GOT3 (cell line): ENCODE data around the gene ZFYVE28.
"Not testable (repeated sequence)": the region's sequence is repeated elsewhere in the genome, so short reads cannot be mapped to it uniquely, and the experiment has no call there.

Source experiments
- DNase-seq: peaks from one replicate; lab custom pipeline; 2025; ENCODE audit warnings: mixed read lengths; lab: John Stamatoyannopoulos, UW

The ZFYVE28 gene

GRCh38 chr4:2247128-2248043 lies 171.1 kb downstream of the ZFYVE28 start:
- no peak for DNase-seq

GRCh38 chr4:2246384-2247127 lies 171.9 kb downstream of the ZFYVE28 start:
- DNase-seq: no peak

GRCh38 chr4:2245787-2246275 lies 172.6 kb downstream of the ZFYVE28 start:
- DNase-seq: no peak

DNA sequence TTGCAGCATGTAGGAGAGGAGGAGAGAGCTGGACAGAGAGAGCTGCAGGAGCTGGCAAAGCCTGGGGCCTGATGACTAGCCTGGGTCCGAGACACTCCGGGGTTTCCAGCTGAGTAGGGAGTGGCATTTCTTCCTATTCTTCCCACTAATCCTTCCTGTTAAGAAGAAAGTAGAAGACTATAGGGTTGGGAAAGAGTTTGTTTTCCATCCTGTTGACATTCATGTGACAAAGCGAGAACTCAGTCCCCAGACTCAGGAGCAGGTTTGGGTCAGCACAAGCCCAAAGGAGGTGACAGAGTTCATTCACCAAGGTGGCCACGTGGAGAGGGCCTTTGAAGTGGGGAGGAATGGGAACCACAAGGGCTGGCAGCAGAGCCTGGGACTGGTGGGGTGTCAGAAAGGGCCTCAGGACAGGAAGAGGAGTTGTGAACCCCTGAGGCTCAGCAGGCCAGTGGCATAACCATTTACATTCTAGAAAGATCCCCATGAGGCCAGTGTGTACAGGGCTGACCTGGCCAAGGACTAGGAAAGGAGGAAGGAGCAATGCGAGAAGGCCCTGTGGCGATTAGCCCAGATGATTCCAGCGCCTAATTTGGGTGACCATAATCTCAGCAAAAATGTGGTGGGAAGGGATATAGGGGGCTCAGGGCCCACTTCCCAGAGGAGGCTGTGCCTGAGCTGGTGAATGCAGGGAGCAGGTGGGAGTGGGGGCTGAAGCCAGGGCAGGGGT lies 173.2 kb downstream of the ZFYVE28 start:
- DNase-seq: no peak

DNA sequence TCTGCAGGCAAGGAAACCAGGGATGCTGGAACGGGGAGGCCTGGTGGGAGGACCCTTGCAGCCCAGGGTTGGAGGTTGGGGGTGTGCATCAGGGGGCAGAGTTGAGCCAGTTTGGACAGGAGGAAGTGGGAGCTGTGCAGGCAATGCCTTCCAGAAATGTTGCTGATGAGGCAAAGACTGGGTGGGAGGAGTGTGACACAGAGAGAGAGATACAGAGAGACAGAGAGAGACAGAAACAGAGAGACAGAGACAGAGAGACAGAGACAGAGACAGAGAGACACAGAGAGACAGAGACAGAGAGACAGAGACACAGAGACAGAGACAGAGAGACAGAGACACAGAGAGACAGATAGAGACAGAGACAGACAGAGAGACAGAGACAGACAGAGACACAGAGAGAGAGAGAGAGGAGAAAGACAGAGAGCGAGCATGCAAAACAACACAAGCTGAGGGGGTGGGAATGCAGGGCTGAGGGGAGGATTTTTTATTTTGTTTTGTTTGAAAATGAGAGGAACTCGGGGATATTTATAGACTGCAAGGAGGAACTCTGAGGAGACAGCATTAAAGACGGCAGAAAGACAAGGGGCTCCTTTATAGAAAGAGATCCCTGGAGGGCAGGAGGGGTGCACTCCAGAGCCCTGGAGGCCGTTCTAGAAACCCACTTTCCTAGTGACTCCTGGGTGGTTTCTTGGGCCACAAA lies 174.6 kb downstream of the ZFYVE28 start:
- no peak for DNase-seq

GRCh38 chr4:2241410-2242353 lies 176.8 kb downstream of the ZFYVE28 start, which contains the start of the genes HAUS3 and POLN:
TSS of gene HAUS3 (minus strand) at chr4:2242121. CDS start at chr4:2240946, 1,175 bp downstream.
TSS of gene POLN (minus strand) at chr4:2242121. CDS start at chr4:2229231, 12,890 bp downstream.
- DNase-seq: peak; percentile 93

- DNase-seq: no peak
These were observed 177.4 kb downstream of the ZFYVE28 start for GRCh38 chr4:2241003-2241402.

GRCh38 chr4:2236944-2237666 lies 181.3 kb downstream of the ZFYVE28 start:
- no peak for DNase-seq

DNA sequence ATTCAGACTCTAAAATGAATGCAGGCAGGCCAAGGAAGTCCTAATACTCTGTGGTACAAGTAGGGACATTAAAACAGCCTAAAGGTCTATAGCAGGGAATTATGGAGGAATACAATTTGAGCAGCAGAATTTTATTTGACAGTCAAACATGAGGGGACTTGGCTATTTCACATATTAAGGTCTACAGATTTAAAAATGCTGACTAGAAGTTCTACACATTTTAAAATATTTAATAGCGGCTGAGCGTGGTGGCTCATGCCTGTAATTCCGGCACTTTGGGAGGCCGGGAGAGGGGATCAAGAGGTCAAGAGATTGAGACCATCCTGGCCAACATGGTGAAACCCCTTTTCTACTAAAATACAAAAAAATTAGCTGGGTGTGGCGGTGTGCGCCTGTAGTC lies 187.4 kb downstream of the ZFYVE28 start:
- no peak for DNase-seq

- no peak for DNase-seq
These were observed 192.2 kb downstream of the ZFYVE28 start for GRCh38 chr4:2226261-2226660.

DNA sequence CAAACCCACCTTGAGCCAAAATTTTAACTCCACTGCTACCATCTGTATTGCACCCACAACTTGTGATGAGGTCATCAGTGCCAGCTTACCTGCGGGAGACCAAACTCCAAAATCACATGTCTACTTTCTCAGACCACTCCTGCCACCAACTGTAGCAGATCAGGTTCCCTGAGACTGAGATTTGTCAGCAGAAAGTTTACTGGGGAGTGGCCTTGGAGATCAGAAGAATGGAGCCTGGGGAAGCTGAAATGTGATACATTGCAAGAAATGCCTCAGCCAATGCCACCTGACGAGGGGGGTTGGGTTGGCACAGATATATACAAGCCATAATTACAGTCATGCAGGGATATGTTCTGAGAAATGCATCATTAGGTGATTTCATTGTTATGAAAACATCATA lies 195.6 kb downstream of the ZFYVE28 start:
- DNase-seq: no peak

DNA sequence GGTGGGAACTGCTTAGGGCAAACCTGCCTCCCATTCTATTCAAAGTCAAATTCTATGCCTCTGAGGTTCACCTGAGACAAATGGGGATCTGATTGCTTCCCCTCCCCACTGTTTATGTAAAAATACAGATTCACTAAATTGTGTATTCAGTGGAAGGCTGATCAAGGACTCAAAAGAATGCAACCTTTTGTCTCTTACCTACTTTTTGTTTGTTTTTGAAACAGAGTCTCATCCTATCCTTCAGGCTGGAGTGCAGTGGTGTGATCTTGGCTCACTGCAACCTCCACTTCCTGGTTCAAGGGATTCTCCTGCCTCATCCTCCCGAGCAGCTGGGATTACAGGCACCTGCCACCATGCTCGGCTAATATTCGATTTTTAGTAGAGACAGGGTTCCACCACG lies 197.1 kb downstream of the ZFYVE28 start:
- DNase-seq: not testable (repeated sequence)

DNA sequence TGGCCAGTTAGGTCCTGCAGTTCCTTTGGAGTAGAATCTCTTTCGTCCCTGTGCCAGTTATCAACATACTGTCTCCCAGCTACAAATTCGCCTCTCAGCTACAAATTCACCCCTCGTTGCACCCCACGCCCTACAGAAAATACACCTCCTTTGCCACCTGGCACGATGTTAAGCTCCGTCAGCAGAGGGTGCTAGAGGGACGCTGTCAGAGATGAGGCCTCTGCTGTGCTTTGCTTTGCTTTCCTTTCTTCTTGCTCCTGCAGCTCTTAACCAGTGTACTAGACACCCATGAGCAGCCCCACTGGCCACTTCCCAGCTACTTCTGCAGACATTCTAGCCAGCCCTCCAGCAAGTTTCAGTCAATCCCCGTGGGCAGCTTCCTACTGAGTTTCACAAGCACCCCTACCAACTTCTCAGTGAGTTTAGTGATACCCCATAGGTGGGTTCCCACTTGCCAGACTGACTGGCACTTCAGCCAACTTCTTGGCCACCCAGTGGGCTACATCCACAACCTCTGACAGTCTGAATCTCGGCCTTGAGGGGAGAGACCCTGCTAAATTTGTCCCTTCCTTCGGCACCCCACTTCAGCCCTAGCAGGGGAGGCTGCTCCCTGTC lies 198.3 kb downstream of the ZFYVE28 start:
- peak; percentile 11 for DNase-seq
